Stimulated activated CD4-positive, alpha-beta T cell treated with anti-CD3 and anti-CD28 coated beads, Interleukin-15, amount 100 ng/mL, for 48 hours (primary cell): Measurements from ENCODE around the gene TMEM233.
"Not testable (repeated sequence)": the region's sequence is repeated elsewhere in the genome, so short reads cannot be mapped to it uniquely, and the experiment has no call there.

Experiments
- DNase-seq, 2 donors: peaks; one replicate each; pipeline ENCODE4 v3.0.0-alpha.2; 2020; ENCODE audit warnings: low read depth in 2 of 2

TMEM233 gene

DNA sequence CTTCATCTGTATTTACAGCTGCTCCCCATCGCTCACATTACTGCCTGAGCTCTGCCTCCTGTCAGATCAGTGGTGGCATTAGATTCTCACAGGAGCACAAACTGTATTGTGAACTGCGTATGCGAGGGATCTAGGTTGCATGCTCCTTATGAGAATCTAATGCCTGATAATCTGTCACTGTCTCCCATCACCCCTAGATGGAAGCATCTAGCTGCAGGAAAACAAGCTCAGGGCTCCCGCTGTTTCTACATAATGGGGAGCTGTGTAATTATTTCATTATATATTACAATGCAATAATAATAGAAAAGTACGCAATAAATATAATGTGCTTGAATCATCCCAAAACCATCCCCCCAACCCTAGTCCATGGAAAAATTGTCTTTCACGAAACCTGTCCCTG, 64.6 kb downstream of the TMEM233 start:
- not testable (repeated sequence) for DNase-seq

DNA sequence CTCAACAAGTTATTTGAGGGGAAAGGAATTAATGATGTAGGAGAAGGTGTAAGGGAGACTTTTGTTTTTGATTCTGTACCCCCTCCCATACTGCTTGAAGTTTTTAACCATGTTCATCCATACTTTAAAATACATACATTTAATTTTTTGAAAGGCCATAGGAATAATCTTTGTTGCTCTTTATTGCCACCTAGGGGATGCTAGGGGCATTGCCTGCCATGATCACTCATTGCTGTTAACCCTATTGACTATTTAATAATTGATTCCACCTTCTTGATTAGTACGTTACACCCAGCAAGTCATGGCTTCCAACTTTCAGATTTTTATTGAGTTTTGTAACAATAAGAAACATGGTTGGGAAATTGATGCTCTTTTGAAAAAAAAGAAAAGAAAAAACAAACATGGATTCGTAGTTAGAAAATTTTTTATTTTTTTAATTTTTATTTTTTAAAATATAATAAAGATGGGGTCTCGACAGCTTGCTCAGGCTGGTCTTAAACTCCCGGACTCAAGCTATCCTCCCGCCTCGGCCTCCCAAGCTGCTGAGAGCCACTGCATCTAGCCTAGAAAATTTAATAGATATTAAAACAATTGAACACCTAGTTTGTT, 65.8 kb downstream of the TMEM233 start:
- peak in 1 of 2 donors; percentile 14 for DNase-seq

DNA sequence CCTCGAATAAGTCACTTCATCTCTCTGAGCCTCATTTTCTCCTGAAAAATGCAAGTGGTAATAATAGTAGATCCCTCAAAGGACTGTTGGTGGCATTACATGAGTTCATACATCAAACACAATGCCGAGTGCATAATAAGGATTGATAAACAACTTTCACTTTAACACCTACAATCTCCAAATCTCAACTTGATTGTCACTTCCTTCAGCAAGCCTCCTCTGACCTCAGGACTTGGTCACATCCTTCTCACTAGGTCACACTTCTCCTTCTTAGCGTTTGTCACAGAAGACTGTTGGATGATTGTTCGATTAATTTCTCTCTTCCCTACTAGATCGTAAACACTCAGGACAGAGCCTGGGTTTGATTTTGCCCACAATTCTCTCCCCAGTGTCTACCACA, 66.5 kb downstream of the TMEM233 start:
- no peak for DNase-seq

DNA sequence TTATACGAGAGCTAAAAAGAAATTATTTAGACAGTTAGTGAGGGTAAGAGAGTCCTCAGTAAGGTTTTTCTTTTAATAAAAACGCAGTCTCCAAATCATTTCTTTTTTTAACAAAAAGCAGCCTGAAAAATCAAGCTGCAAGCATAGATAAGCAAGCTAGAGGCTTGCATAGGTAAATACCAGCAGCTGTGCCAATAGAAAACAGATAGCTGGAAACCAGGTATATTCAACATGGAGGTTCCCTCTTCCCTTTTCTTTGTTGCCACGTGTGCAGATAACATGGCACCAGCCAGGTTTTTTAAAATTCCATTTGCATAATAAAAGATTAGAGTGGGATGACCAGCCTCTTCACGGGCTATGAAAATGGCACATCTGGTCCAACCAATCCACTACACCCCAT, 68.3 kb downstream of the TMEM233 start:
- no peak for DNase-seq

DNA sequence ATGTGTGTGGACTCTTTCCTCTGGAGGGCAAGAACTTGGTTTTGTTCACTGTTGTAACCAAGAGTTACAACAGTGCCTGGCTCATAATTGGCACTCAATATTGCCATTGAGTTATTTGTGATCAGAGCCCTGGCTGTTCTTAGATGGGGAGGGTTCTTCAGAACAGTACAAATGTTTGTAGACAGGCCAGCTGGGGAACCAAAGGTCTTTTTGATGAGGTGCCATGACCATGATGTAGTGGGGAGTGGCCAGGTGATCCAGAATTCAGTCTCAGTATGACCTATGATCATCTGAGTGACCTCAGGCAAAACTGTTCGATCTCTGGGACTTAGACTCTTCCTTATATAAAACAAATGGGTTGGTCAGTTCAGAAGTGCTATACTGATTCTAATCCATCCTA, 71.1 kb downstream of the TMEM233 start:
- no peak for DNase-seq

DNA sequence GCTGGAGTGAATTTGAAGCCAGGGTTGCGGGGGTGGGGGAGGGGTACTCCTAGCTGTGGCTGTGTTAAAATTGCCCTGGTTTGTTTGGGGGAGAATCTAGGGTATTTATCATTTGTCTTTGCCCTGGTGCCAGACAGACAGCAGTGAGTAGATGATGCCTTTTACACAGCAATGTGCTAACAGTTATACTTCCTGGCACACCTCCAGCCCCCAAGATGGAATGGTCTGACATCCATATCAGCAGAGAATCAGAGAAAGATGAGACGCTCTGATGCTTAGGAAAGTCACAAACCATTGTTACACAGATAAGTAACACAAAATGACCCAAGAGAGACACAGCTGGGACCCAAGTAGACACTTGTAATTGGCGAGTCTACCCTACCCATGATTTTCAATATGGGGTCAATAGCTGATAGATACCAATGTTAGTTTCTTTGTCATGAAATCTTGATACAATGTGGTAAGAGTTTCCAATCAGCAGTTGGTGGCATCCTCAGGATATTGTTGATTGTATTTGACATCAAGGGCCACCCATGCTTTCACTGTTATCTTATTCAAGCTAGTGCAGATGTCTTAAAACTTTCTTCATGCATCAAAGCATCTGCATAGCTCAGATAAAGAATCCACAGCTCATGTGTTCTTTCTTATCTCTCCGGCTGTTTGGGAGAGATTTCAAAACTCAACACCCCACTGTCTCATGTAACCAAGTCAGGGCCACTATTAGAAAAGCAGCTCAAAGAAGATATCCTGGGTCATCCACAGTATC, 71.8 kb downstream of the TMEM233 start:
- no peak for DNase-seq

DNA sequence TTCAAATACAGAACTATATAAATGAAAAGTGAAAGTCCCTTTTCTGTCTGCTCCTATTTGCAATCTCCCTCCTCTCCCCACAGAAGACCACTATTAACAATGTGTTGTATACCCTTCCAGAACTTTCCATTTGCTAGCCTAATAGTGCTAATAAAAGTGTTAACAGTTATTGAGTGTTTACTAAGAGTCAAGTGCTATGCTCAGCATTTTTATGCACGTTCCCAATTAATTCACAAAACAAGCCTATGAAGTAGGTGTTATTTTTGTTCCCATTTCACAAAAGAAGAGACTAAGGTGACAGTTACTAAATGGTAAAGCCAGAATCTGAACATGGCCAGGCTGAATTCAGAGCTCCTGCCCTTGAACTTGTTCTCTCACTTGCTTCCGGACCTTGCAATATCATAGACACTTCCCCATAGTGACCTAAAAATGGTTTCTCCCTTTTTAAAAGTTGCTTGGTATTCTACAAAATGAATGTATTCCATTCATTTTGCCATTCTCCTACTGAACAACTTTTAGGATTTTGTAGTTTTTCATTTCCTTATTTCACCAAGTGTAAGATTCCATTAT, 72.7 kb downstream of the TMEM233 start:
- no peak for DNase-seq

DNA sequence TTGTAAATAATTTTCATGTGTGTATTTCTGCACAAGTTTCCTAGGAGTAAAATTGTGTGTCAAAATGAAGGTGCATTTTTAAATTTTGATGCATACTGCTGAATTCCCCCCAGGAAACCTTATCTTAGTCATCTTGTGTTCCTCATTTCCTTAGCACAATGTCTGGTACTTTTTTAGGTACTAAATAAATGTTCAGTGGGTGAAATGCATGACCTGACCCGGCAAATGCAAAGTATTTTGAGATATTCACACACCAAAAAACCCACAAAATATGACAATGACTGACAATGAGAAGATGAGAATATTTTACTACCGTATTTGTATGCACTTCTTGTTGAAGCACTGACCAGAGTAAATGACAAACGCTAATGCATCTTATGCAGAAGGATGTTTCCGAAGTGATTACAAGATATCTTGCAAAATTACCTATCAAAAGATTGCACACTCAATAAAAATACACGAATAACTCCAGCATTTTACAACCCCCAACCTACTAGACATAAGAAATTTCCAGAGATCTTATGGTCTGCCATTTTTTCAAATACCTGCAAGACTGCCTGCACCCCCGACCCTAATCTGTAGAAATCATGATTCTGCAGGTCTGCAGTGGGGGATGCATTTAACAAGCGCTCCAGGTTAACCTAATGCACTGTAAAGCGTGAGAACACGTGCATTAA, 73.5 kb downstream of the TMEM233 start:
- no peak for DNase-seq

DNA sequence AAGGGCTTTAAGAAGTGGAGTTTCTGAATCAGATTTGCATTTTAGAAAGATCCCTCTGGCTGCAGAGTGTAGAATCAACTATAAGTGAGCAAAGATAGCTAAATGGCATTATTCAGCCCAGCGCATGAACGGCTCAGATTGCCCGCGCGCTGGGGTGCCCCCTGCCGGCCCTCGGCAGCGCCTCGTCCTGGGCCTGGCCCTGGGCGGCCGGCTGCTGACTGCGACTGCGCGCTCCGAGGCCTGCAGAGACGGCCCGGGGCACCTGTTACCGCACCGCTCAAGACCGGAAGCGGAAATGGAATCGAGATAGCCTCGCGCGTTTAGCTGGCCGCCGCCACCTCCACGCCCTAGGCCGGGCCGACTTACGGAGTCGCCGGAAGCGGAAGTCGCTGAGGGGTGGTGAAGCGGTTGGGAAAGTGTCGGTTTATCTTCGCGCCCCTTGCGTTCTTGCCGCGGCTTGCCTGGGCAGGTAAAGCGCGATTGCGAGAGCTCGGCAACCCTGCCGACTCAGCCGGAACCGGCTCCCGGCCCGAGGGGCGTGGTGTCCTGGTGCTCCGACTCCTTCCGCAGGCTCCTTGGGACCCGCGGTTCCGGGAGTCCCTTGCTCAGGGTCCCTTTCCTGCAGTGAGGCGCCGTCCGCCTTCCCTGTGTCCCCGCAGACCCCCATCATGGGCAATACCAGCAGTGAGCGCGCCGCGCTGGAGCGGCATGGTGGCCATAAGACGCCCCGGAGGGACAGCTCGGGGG, 74.2 kb downstream of the TMEM233 start, which contains the start of gene PRKAB1:
PRKAB1 (plus strand) TSS at position 557 of the 747 bp plus-strand sequence; CDS start at position 669, 112 bp downstream.
- peak; percentile 94 for DNase-seq

DNA sequence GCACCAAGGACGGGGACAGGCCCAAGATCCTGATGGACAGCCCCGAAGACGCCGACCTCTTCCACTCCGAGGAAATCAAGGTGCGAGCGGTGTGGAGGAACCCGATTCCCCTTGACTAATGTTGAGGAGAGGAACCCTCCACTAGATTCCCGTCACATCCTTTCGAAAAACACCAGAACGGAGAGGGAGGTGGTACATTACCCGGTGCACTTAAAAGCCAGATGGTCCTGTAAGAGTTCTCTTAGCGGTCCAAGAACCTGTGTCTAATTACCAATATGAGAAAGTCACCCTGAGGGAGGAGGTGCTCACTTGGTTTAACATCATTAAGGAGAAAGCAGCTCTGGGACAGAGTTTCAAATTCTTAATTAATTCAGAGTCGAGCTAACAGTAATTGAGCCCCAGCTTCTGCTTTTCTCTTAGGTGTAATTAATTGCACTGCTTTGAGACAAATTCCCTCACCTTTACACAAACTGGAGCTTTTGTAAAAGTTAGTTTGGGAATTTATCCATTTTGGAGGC, 74.8 kb downstream of the TMEM233 start:
- no peak for DNase-seq

DNA sequence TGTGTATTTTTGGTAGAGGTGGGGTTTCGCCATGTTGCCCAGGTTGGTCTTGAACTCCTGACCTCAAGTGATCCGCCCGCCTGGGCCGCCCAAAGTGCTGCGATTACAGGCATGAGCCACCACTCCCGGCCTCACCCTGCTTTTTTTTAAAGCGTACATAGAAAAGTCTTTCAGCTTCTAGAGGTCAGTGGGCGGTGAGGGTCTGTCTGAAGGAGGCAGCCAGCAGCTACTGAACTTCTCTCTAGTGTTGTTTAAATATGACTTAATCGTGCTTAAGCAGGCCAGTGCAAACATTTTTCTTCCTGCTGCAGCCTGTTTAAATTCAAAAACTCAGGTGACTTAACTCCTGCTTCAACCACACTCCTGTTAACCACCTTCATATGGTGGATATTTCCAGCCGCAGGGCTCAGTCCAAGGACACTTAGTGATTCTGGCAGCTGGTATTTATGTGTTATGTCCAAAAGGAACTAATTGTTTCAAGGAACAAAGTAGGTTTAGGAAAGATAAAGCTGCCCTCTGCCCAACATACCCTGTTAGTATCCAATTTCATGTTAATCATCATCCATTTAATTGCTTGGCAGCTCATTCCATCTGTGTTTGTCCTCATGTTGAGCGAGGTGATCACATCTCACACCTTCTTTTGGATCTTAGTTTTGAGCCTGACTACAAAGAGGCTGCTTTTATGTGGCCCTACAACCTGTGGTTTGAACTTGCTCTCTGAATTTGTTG, 76.3 kb downstream of the TMEM233 start:
- DNase-seq: no peak

DNA sequence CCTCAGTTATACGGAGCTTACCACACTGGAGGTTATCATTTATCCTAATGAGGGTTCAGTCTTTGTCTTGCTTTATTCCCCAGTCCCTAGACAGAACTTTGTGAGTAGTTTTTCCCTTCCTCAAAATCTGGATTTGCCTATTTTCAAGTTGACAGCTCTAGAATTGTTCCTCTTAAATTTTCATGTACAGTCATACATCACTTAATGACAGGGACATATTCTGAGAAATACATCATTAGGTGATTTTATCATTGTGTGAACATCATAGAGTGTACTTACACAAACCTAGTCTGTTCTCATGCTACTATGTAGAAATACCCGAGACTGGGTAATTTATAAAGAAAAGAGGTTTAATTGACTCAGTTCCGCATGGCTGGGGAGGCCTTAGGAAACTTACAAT, 77.5 kb downstream of the TMEM233 start:
- DNase-seq: no peak

DNA sequence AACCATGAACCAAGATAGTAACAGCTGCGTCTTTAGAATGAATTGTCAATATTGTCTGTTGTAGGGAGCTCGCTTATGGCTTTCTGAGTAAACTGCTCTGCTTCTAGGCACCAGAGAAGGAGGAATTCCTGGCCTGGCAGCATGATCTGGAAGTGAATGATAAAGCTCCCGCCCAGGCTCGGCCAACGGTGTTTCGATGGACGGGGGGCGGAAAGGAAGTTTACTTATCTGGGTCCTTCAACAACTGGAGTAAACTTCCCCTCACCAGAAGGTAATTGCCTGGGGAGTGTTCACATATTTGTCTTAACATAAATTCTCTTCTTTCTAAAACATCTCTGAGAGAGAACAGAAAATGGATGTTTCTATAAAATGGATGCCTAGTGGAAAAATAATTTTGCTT, 78.6 kb downstream of the TMEM233 start:
- no peak for DNase-seq

DNA sequence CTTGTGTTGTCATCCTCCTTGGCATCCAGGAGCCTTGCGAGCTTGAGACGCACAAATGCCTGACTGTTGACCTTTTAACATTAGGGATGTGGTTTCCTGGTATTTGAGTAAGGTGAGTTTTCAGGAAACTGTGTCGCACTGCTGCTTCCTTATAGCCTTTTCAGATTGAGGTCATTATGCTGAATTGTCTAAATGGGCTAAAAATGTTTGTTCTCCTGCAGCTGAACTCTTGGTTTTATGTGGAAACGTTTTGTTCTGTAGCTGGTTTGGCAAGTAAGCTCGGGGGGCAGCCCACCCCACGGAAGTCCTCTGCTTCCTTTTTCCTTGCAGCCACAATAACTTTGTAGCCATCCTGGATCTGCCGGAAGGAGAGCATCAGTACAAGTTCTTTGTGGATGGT, 80.1 kb downstream of the TMEM233 start:
- DNase-seq: no peak

DNA sequence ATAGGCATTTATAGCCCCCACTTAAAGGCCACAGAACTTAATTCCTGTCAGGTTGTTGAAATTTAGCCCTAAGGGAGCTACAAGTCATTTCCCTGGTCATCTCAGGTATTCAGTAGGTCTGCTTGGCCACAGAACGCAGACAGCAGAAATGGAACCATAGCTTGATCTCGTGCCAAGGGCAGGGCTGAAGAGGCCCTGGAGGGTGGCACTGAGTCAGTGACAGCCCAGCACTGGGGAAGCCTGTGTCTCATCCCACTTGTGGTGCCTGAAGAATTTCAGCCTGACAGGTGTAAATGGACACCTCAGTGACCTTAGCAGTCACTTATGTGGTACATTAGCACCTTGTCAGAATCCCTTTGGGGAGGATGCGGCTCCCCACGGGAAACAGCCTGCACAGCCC, 81.0 kb downstream of the TMEM233 start:
- no peak for DNase-seq

DNA sequence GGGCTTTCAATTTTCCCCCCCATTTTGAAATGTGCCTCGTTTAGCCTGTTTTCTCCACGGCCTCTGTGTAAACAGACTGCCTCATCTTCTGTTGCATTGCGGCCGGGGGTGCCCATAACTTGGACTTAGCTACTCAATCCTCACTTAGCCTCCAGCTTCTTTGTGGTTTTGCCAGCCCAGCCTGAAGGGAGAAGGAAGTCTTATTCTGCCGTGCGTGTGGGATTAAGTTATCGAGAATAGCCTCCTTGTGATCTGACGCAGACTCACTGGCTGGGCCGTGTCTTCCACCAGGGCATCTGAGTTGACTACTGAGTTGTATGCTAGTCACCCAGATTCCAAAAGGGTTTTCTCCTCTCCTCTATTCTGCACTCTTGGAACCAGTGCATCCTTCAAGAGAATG, 82.4 kb downstream of the TMEM233 start:
- DNase-seq: no peak

DNA sequence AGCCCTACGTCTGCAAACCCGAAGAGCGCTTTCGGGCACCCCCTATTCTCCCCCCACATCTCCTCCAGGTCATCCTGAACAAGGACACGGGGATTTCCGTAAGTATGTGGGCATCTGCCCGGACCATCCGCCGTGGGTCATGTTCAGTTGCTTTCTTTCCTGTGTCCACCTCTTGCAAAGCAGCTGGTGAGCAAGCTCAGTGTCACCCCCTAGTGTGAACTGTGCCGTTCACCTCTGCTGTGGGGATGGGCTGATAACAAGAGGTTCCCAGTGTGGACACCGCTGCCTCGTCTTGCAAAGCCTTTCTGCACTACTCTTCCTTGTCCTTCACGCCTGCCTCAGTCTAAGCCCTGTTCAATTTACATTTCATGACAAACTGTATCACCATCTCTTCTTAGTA, 83.0 kb downstream of the TMEM233 start:
- no peak for DNase-seq

DNA sequence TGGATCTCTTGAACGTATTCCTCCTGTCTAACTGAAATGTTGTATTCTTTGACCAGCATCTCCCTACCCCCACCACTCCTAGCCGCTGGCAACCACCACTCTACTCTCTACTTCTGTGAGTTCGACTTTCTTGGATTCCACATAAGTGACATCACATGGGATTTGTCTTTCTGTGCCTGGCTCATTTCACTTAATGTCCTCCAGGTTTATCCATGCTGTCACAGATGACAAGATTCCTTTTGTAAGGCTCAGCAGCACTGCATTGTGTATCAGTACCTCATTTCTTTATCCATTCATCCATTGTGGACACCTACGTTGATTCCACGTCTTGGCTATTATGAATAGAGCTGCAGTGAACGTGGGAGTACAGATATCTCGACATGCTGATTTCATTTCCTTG, 84.9 kb downstream of the TMEM233 start:
- DNase-seq: no peak

DNA sequence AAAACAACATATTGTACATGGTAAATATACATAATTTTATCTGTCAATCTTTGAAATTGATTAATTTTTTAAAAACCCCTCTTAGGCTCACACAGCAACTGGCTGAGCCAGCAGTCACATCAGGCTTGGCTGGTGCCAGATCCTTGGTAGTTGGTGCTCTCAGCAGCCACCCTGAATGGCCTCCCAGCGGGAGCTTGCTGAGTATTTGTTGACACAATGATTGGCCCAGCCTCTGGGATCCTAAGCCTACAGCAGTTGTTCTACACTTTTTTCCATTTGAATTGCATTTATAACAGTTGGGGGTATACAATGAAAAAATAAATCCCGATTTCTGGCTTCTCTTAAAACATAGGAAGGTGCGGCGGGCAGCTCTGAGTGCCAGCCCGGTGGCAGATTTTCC, 85.5 kb downstream of the TMEM233 start:
- no peak for DNase-seq

DNA sequence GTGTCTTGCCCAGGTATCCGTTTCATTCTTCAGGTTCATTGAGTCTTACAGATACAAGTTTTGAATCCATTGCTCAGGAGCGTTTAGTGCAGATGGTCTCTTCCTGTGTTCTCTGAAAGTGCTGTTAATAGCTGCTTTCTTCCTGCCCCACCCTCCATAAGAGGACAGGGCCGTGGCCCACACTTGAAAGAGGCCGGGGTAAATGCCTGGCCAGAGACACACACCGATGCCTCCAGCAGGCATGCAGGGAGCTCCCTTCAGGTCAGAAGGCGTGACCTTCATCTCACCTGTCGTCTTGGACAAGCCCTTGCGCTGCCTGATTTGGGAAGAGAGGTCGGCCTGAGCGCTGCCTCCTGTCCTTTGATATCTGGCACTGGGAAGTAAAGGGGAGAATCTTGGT, 85.9 kb downstream of the TMEM233 start:
- DNase-seq: no peak

DNA sequence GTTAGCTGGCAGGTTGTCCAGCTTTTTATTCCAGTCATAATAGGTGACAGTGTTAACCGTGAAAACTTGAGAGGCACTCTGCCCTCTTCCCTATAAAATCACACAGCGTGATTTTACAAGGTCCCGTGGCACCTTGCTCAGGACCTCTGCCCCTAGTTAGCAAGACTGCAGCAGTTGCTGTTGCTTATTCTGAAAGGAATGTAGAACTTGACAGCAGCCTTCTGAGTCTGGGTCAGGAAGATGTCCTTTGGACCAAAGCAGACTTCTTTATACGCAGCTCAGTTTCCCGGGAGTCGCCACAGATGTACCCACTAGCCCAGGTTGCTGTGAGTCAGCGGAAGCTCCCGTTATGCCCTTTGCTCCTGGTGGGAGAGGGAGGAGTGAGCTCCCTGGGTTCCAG, 87.5 kb downstream of the TMEM233 start:
- no peak for DNase-seq
